Mesendoderm (in vitro differentiated cells): ENCODE results near the gene APBA2.

Source experiments
- DNase-seq: peaks from one replicate; pipeline ENCODE4 v3.0.0; 2013
- H2AK5ac ChIP-seq: 2 replicates; pipeline ENCODE4 v1.6.1; 2013; ENCODE audit warnings: low read length, inconsistent platforms
- H2BK120ac ChIP-seq: 2 replicates; pipeline ENCODE4 v1.6.1; 2013; ENCODE audit warnings: low read depth, mild to moderate bottlenecking, low read length, moderate library complexity, mixed read lengths
- H2BK15ac ChIP-seq: replicated peaks from 2 replicates; pipeline ENCODE4 v1.6.1; 2013; ENCODE audit warnings: low read depth, mild to moderate bottlenecking, moderate library complexity
- H2BK5ac ChIP-seq: 2 replicates; pipeline ENCODE4 v1.6.1; 2013; ENCODE audit warnings: low read length, inconsistent platforms
- H3K18ac ChIP-seq: 2 replicates; pipeline ENCODE4 v1.6.1; 2013; ENCODE audit warnings: mild to moderate bottlenecking, low read length, mixed read lengths
- H3K23ac ChIP-seq: one replicate; pipeline ENCODE4 v1.6.1; 2013; ENCODE audit warnings: low read length
- H3K27ac ChIP-seq: 2 replicates; pipeline ENCODE4 v1.5.1; 2013; ENCODE audit warnings: low read depth, mild to moderate bottlenecking, inconsistent platforms, low read length, moderate library complexity
- H3K27me3 ChIP-seq: 2 replicates; pipeline ENCODE4 v1.6.1; 2013; ENCODE audit warnings: low read length, control low read depth, mild to moderate bottlenecking, inconsistent platforms; ENCODE audit not compliant: insufficient read depth, poor library complexity
- H3K36me3 ChIP-seq: 2 replicates; pipeline ENCODE4 v1.6.1; 2013; ENCODE audit warnings: low read length, inconsistent platforms; ENCODE audit not compliant: control insufficient read depth, insufficient read depth
- H3K4ac ChIP-seq: one replicate; pipeline ENCODE4 v1.6.1; 2013; ENCODE audit warnings: low read depth, mild to moderate bottlenecking, low read length, moderate library complexity
- H3K4me1 ChIP-seq: 2 replicates; pipeline ENCODE4 v1.6.1; 2013; ENCODE audit warnings: low read depth, low read length, inconsistent platforms; ENCODE audit not compliant: control insufficient read depth
- H3K4me2 ChIP-seq: 2 replicates; pipeline ENCODE4 v1.6.1; 2013; ENCODE audit warnings: low read length
- H3K4me3 ChIP-seq: 2 replicates; pipeline ENCODE4 v1.5.1; 2013; ENCODE audit warnings: mild to moderate bottlenecking, low read length
- H3K56ac ChIP-seq: one replicate; pipeline ENCODE4 v1.6.1; 2013; ENCODE audit warnings: low read length
- H3K79me1 ChIP-seq: 2 replicates; pipeline ENCODE4 v1.6.1; 2013; ENCODE audit warnings: low read length, inconsistent platforms
- H3K79me2 ChIP-seq: 2 replicates; pipeline ENCODE4 v1.6.1; 2013; ENCODE audit warnings: mild to moderate bottlenecking, low read length; ENCODE audit not compliant: control insufficient read depth, insufficient read depth
- H3K9ac ChIP-seq: 2 replicates; pipeline ENCODE4 v1.6.1; 2013; ENCODE audit warnings: low read length, inconsistent platforms
- H4K5ac ChIP-seq: one replicate; pipeline ENCODE4 v1.6.1; 2013; ENCODE audit warnings: low read length
- H4K8ac ChIP-seq: one replicate; pipeline ENCODE4 v1.6.1; 2013; ENCODE audit warnings: low read depth, mild to moderate bottlenecking, control low read depth, low read length, moderate library complexity
- WGBS: extraction: QIAGEN DNeasy Blood & Tissue Kit; methylation state at CpG from one replicate; pipeline ENCODE4 v1.1.7; 2013; ENCODE audit warnings: low lambda C conversion rate, missing lambda C conversion rate; ENCODE audit not compliant: insufficient coverage; ENCODE audit errors: extremely low coverage; 5-methylcytosine and 5-hydroxymethylcytosine counted together

APBA2 gene

DNA sequence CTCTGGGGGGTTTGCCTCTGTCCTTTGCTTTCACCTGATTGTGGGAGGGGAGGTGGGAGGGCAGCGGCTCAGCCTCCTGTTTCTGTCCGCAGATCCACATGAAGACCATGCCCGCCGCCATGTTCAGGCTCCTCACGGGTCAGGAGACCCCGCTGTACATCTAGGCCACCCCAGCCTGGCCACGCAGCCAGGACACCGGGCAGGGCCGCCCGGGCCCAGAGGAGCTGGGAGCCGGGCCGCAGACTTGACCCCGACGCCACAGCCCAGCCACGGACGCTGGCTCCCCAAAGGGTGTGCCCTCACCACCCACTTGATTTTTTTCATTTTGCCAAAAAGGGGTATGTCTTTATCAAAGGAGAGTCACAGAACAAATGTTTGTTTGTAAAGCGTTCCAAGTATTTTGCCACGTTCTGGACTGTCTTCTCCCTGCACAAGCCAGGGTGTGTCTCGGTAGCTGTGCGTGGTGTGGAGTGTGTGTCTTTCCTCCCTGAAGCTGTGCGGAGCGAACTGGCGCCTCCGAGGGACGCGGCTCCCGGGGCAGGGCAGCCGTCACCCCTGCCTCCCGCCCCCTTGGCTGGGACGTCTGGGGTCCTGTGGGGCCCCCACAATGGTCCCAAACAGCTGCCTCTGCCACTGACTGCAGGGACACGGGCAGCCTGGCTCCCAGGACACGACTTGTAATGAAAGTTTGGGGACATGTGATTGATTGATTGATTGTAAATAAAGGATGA lies 231.4 kb downstream of the APBA2 start:
- no peaks in the 10 kb centered on the region for H3K79me1 ChIP-seq
- no peak overlapping the region for H3K9ac ChIP-seq
- no peak overlapping the region for H3K56ac ChIP-seq
- no peaks in the 10 kb centered on the region for H3K27me3 ChIP-seq
- no peak overlapping the region for H2AK5ac ChIP-seq
- H3K36me3 ChIP-seq = no peaks in the 10 kb centered on the region
- H2BK5ac ChIP-seq = no peak overlapping the region
- H3K4me1 ChIP-seq = no peaks in the 10 kb centered on the region
- no peak for DNase-seq
- H3K4me3 ChIP-seq = no peak overlapping the region
- no peaks in the 10 kb centered on the region for H3K79me2 ChIP-seq
- H4K8ac ChIP-seq = no peak overlapping the region
- WGBS = no CpG with 5 or more reads among the region's 32 CpGs
- H3K18ac ChIP-seq = no peak overlapping the region
- no peak overlapping the region for H2BK120ac ChIP-seq
- H3K27ac ChIP-seq = no peak overlapping the region
- H3K23ac ChIP-seq = no peak overlapping the region
- H2BK15ac ChIP-seq = no peak overlapping the region
- no peak overlapping the region for H3K4me2 ChIP-seq
- no peak overlapping the region for H4K5ac ChIP-seq
- H3K4ac ChIP-seq = no peak overlapping the region

DNA sequence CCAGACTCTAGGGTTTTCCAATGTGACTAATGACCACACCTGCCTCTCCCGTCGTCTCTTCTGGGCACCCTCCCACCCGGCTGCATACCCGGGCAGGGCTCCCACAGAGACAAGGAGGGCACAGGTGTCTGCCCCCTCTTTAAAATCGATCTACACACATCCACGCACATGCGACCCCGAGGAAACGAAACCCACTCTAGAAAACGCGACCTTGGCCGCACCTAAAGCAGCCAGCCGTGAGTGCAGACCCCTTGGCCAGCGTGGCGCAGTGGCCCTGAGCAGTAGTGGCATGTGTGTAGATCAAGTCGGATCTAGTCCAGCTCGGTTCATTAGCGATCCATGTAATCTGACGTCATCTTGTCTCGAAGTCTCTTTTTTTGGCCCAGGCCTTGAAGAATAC lies 232.0 kb downstream of the APBA2 start:
- Histone ChIP-seq H2BK15ac (no peak overlapping the region), H4K5ac (no peak overlapping the region), H3K79me2 (no peaks in the 10 kb centered on the region), H3K18ac (no peak overlapping the region), H2BK5ac (no peak overlapping the region), H2AK5ac (no peak overlapping the region), H3K4ac (no peak overlapping the region), H3K36me3 (no peaks in the 10 kb centered on the region), H4K8ac (no peak overlapping the region), H3K27ac (no peak overlapping the region), H3K9ac (no peak overlapping the region), H3K4me2 (no peak overlapping the region), H3K4me3 (no peak overlapping the region), H3K79me1 (no peaks in the 10 kb centered on the region), H3K23ac (no peak overlapping the region), H2BK120ac (no peak overlapping the region), H3K4me1 (no peaks in the 10 kb centered on the region), H3K27me3 (no peaks in the 10 kb centered on the region), H3K56ac (no peak overlapping the region)
- no peak for DNase-seq
- WGBS = no CpG with 5 or more reads among the region's 20 CpGs

DNA sequence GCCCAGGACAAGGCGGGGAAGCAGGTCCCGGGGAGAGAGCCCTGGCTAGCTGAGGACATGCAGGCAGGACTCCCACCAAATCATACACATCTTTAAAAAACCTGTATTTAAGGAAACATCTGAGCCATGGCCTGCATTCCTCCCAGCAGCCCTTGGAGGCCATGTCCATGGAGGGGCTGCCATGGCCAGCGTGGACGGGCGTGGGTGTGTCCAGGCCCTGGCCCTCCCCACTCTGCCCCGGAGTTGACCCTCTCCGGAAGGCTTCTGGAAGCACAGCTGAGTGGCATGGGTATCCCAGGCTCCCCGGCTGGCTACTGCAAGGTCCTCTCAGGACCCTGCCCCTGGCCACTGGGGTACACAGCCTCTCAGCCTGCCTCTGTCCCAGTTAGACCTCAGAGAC lies 234.1 kb downstream of the APBA2 start:
- no peaks in the 10 kb centered on the region for H3K79me2 ChIP-seq

DNA sequence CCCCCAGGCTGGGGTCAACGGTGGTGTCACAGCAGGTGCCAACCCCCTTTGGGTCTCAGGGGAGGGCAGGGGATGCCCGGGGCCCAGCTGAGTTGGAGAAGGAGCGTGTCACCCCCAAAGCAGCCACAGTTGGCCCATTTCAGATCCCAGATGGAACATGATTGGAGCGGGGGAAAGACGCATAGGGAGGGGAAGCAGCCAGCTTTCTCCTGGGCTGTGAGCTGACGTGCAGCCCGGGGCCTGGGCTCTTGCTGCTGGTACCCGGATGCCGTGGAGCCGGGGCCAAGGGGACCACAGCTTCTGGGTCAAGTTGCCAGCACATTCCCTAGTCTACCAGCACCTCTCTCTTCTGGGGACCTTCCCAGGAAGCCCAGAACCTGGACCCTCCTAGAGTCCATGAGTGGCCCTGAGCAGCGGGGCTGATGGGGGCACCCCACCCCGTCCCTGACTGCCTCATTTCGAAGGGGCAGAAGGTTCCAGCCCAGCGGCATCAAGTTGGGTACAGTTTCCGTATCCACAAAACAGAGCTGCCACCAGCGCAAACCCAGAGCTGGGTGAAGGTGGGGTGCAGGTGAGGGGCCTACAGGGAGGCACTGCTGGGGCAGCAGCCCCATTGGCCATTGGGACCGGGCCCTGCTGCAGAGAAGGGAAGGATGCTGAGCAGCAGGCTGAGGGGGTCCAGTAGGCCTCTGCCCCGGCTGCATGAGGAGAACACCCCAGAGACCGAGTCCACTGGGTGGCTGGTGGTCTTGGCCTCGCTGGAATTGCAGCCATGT lies 235.0 kb downstream of the APBA2 start:
- H3K18ac ChIP-seq = no peak overlapping the region
- no peak overlapping the region for H3K4ac ChIP-seq
- H3K4me2 ChIP-seq = no peak overlapping the region
- no peak overlapping the region for H4K5ac ChIP-seq
- WGBS = no CpG with 5 or more reads among the region's 20 CpGs
- no peaks in the 10 kb centered on the region for H3K27me3 ChIP-seq
- no peak overlapping the region for H4K8ac ChIP-seq
- no peak overlapping the region for H2BK5ac ChIP-seq
- H3K4me3 ChIP-seq = no peak overlapping the region
- no peak overlapping the region for H2BK120ac ChIP-seq
- no peak overlapping the region for H3K9ac ChIP-seq
- no peak overlapping the region for H2BK15ac ChIP-seq
- H3K4me1 ChIP-seq = no peaks in the 10 kb centered on the region
- no peak overlapping the region for H3K56ac ChIP-seq
- no peak overlapping the region for H3K27ac ChIP-seq
- no peak for DNase-seq
- no peak overlapping the region for H3K23ac ChIP-seq
- no peaks in the 10 kb centered on the region for H3K36me3 ChIP-seq
- H3K79me2 ChIP-seq = no peaks in the 10 kb centered on the region
- no peak overlapping the region for H2AK5ac ChIP-seq
- H3K79me1 ChIP-seq = no peaks in the 10 kb centered on the region

More for the DNA sequence above, 234.1 kb downstream of the APBA2 start:
- H2BK5ac ChIP-seq = no peak overlapping the region
- H3K4me2 ChIP-seq = no peak overlapping the region
- H3K27me3 ChIP-seq = no peaks in the 10 kb centered on the region
- no peak overlapping the region for H3K4me3 ChIP-seq
- no peak overlapping the region for H2BK120ac ChIP-seq
- no peak for DNase-seq
- H3K79me1 ChIP-seq = no peaks in the 10 kb centered on the region
- H3K27ac ChIP-seq = no peak overlapping the region
- no peak overlapping the region for H4K8ac ChIP-seq
- no peak overlapping the region for H2AK5ac ChIP-seq
- H3K9ac ChIP-seq = no peak overlapping the region
- H3K36me3 ChIP-seq = no peaks in the 10 kb centered on the region
- H3K4ac ChIP-seq = no peak overlapping the region
- no CpG with 5 or more reads among the region's 8 CpGs for WGBS
- H2BK15ac ChIP-seq = no peak overlapping the region
- no peak overlapping the region for H4K5ac ChIP-seq
- no peak overlapping the region for H3K56ac ChIP-seq
- H3K4me1 ChIP-seq = no peaks in the 10 kb centered on the region
- no peak overlapping the region for H3K23ac ChIP-seq
- H3K18ac ChIP-seq = no peak overlapping the region

DNA sequence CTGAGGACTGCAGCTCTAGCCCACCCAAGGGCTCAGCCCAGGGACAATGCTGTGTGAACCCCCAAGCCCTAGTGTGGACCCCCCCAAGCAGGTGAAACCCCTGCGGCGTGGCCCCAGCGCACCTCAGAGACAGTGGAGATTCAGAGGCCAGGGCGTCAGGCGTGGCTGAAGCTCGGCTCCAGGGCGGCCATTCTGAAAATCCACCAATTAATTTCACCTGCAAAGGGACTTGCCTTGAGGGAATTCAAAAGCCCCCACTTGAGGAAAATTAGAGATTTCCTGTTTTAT lies 235.5 kb downstream of the APBA2 start:
- Histone ChIP-seq H3K4me3 (no peak overlapping the region), H3K4me1 (no peaks in the 10 kb centered on the region), H2BK120ac (no peak overlapping the region), H2AK5ac (no peak overlapping the region), H2BK15ac (no peak overlapping the region), H3K27me3 (no peaks in the 10 kb centered on the region), H3K56ac (no peak overlapping the region), H3K4ac (no peak overlapping the region), H3K79me1 (no peaks in the 10 kb centered on the region), H4K5ac (no peak overlapping the region), H3K79me2 (no peaks in the 10 kb centered on the region), H3K36me3 (no peaks in the 10 kb centered on the region), H3K9ac (no peak overlapping the region), H4K8ac (no peak overlapping the region), H2BK5ac (no peak overlapping the region), H3K4me2 (no peak overlapping the region), H3K23ac (no peak overlapping the region), H3K27ac (no peak overlapping the region), H3K18ac (no peak overlapping the region)
- no CpG with 5 or more reads among the region's 7 CpGs for WGBS
- DNase-seq = no peak
